ENCODE results near the gene LAMTOR1.

DNA sequence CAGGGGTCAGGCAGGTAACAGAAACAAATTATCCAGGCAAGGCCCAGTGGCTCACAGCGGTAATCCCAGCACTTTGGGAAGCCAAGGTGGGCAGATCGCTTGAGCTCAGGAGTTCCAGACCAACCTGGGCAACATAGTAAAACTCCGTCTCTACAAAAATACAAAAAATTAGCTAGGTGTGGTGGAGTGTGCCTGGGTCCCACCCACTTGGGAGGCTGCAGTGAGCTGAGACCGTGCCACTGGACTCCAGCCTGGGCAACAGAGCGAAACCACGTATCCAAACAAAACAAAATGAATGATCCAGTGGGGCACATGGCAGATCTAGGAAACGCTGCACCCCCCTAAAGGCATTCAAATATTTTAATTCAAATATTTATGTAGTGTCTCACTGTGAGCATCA lies 32.6 kb downstream of the LAMTOR1 start:
- TF ChIP-seq, protein P1, sequence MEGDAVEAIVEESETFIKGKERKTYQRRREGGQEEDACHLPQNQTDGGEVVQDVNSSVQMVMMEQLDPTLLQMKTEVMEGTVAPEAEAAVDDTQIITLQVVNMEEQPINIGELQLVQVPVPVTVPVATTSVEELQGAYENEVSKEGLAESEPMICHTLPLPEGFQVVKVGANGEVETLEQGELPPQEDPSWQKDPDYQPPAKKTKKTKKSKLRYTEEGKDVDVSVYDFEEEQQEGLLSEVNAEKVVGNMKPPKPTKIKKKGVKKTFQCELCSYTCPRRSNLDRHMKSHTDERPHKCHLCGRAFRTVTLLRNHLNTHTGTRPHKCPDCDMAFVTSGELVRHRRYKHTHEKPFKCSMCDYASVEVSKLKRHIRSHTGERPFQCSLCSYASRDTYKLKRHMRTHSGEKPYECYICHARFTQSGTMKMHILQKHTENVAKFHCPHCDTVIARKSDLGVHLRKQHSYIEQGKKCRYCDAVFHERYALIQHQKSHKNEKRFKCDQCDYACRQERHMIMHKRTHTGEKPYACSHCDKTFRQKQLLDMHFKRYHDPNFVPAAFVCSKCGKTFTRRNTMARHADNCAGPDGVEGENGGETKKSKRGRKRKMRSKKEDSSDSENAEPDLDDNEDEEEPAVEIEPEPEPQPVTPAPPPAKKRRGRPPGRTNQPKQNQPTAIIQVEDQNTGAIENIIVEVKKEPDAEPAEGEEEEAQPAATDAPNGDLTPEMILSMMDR (IDR thresholded peaks at IDR 0.05), result no peak
- TF ChIP-seq POLR2A (IDR thresholded peaks at IDR 0.05), result no peak

Data from Peyer's patch (tissue), 4 donors.